ENCODE results near the gene ADAT3. TPM values are rescaled to one million over a fixed set of nuclear protein-coding genes. Genes with fewer than 3 reads are reported as not detected.

ADAT3 gene
- total RNA-seq, 2 donors from 2014 or later = 1.7 to 4.0 TPM

GRCh38 chr19:1862068-1862423 is 43.2 kb upstream of the ADAT3 start:
- H3K36me3 ChIP-seq = no peaks in the 10 kb centered on the region
- no peak for DNase-seq (ENCODE audit: low spot score)
- TF ChIP-seq CTCF (IDR thresholded peaks at IDR 0.05) = no peak
- H3K27ac ChIP-seq = peak overlapping the region; percentile 20 to 52
- H3K4me1 ChIP-seq = peaks cover 0 to 65% of the 10 kb centered on the region in 2 donors
- H3K27me3 ChIP-seq = no peaks in the 10 kb centered on the region
- H3K9me3 ChIP-seq = no peaks in the 10 kb centered on the region
- H3K4me3 ChIP-seq = peak overlapping the region; percentile 71 to 73

- Histone ChIP-seq H3K27ac (peak overlapping the region; percentile 53 to 66), H3K9me3 (no peaks in the 10 kb centered on the region), H3K27me3 (no peaks in the 10 kb centered on the region), H3K4me1 (peaks cover 0 to 58% of the 10 kb centered on the region in 2 donors), H3K4me3 (peak overlapping the region; percentile 71 to 73), H3K36me3 (no peaks in the 10 kb centered on the region)
- DNase-seq (ENCODE audit: low spot score) = no peak
- TF ChIP-seq CTCF (IDR thresholded peaks at IDR 0.05) = no peak
Observed at GRCh38 chr19:1862424-1863327, 42.5 kb upstream of the ADAT3 start.

- Histone ChIP-seq H3K27ac (peak within 1 kb of the TSS; percentile 88 to 90), H3K9me3 (no peaks in the 10 kb centered on the region), H3K4me1 (peaks cover 0 to 52% of the 10 kb centered on the region in 2 donors), H3K36me3 (no peaks in the 10 kb centered on the region), H3K4me3 (peak within 1 kb of the TSS; percentile 71 to 73), H3K27me3 (no peaks in the 10 kb centered on the region)
- no peak for DNase-seq (ENCODE audit: low spot score)
- TF ChIP-seq CTCF (IDR thresholded peaks at IDR 0.05) = no peak
Observed at GRCh38 chr19:1863328-1863637, 41.9 kb upstream of the ADAT3 start, which contains the start of gene KLF16. TSS of gene KLF16 (minus strand) at chr19:1863579. CDS start at chr19:1863497, 82 bp downstream.

- no peak for TF ChIP-seq CTCF (IDR thresholded peaks at IDR 0.05)
- Histone ChIP-seq H3K4me3 (peak overlapping the region; percentile 66 to 71), H3K27me3 (no peaks in the 10 kb centered on the region), H3K36me3 (no peaks in the 10 kb centered on the region), H3K4me1 (peaks cover 0 to 46% of the 10 kb centered on the region in 2 donors), H3K27ac (peak overlapping the region; percentile 88 to 90), H3K9me3 (no peaks in the 10 kb centered on the region)
- peak; percentile 84 for DNase-seq (ENCODE audit: low spot score)
Observed at GRCh38 chr19:1863638-1864479, 41.3 kb upstream of the ADAT3 start.

GRCh38 chr19:1864480-1865171 is 40.6 kb upstream of the ADAT3 start:
- Histone ChIP-seq H3K27me3 (no peaks in the 10 kb centered on the region), H3K4me3 (peak overlapping the region; percentile 64 to 66), H3K36me3 (no peaks in the 10 kb centered on the region), H3K27ac (peak overlapping the region; percentile 88 to 90), H3K4me1 (peaks cover 0 to 39% of the 10 kb centered on the region in 2 donors), H3K9me3 (no peaks in the 10 kb centered on the region)
- peak; percentile 74 to 95 for TF ChIP-seq CTCF (IDR thresholded peaks at IDR 0.05)
- no peak for DNase-seq (ENCODE audit: low spot score)
